Smooth muscle cell of the brain vasculature (primary cell): ENCODE data around the gene CCL25.

Source experiments
- DNase-seq: peaks from one replicate; pipeline ENCODE4 v3.0.0-alpha.2; 2012; ENCODE audit warnings: low read depth, low spot score

The CCL25 gene

GRCh38 chr19:8045872-8046568 is 6.5 kb upstream of the CCL25 start:
- no peak for DNase-seq

GRCh38 chr19:8046569-8047165 is 5.9 kb upstream of the CCL25 start:
- DNase-seq = no peak

GRCh38 chr19:8050274-8051096 is 2.1 kb upstream of the CCL25 start:
- no peak for DNase-seq

- no peak for DNase-seq
Observed at GRCh38 chr19:8054169-8054568, 1.6 kb downstream of the CCL25 start.

- DNase-seq = no peak
Observed at GRCh38 chr19:8056533-8056932, 4.0 kb downstream of the CCL25 start.

- DNase-seq = no peak
Observed at GRCh38 chr19:8057545-8058270, 5.1 kb downstream of the CCL25 start.

GRCh38 chr19:8064911-8065874 is 12.6 kb downstream of the CCL25 start:
- DNase-seq = no peak

GRCh38 chr19:8065875-8066261 is 13.3 kb downstream of the CCL25 start:
- DNase-seq = no peak

- no peak for DNase-seq
Observed at GRCh38 chr19:8069096-8069973, 16.8 kb downstream of the CCL25 start.

GRCh38 chr19:8071912-8072311 is 19.4 kb downstream of the CCL25 start:
- DNase-seq = no peak

GRCh38 chr19:8074501-8074900 is 21.9 kb downstream of the CCL25 start:
- DNase-seq = no peak

- no peak for DNase-seq
Observed at GRCh38 chr19:8075158-8076074, 22.9 kb downstream of the CCL25 start.

- DNase-seq = no peak
Observed at GRCh38 chr19:8079988-8080387, 27.4 kb downstream of the CCL25 start.

- DNase-seq = no peak
Observed at GRCh38 chr19:8080832-8081231, 28.3 kb downstream of the CCL25 start.

- no peak for DNase-seq
Observed at GRCh38 chr19:8081569-8082550, 29.3 kb downstream of the CCL25 start.

GRCh38 chr19:8083141-8083540 is 30.6 kb downstream of the CCL25 start:
- DNase-seq = no peak

- DNase-seq = no peak
Observed at GRCh38 chr19:8084152-8084551, 31.6 kb downstream of the CCL25 start.
